Nephron (organoid): ENCODE results near the gene LRP1.

Source experiments
- H3K27ac Mint-ChIP-seq, 3 experiments: 2 replicates each; pipeline ENCODE4 v1.8.0; 2020; ENCODE audit warnings: mixed read lengths in 3 of 3, mild to moderate bottlenecking in 2 of 3, moderate library complexity in 1 of 3
- H3K27me3 Mint-ChIP-seq: 2 replicates; pipeline ENCODE4 v1.8.0; 2021; ENCODE audit warnings: low read depth, mild to moderate bottlenecking, moderate library complexity, mixed read lengths
- H3K36me3 Mint-ChIP-seq: 2 replicates; pipeline ENCODE4 v1.8.0; 2020; ENCODE audit warnings: low read depth, mixed read lengths
- H3K4me1 Mint-ChIP-seq: 2 replicates; pipeline ENCODE4 v1.8.0; 2020; ENCODE audit warnings: mixed read lengths
- H3K4me3 Mint-ChIP-seq, 3 experiments: 2 replicates each; pipeline ENCODE4 v1.8.0; 2020; ENCODE audit warnings: mild to moderate bottlenecking in 3 of 3, mixed read lengths in 3 of 3, moderate library complexity in 2 of 3
- H3K9me3 Mint-ChIP-seq: 2 replicates; pipeline ENCODE4 v1.8.0; 2020; ENCODE audit warnings: mixed read lengths
- TF ChIP-seq, protein P1 (sequence below), 3 experiments: fragments of 200-600 bp; sonication (generic); IDR thresholded peaks; one replicate each; pipeline ENCODE4 v1.5.0; 2021; ENCODE audit warnings: antibody characterized with exemption in 3 of 3; ENCODE audit not compliant: unreplicated experiment in 3 of 3

The LRP1 gene

DNA sequence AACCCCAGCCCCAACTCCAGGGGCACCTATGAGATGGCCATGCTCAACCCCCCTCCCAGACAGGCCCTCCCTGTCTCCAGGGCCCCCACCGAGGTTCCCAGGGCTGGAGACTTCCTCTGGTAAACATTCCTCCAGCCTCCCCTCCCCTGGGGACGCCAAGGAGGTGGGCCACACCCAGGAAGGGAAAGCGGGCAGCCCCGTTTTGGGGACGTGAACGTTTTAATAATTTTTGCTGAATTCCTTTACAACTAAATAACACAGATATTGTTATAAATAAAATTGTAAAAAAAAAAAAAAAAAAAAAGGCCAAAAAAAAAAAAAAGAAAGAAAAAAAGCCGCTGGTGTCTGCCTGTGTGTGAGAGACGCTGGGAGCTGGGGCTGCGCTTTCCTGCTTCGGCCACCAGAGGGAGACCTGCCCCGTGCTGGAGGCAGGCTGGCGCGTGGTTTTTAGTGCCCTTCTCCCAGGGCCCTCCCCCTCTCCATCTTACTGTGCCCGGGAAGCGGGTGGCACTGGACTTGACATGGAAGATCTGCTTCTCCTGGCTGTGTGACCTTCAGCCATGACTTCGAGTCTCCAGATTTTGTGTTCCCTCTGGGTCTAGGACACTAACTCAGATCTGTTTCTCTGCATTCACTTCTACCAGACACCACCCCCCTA lies 84.9 kb downstream of the LRP1 start:
- peak overlapping the region in 1 of 3 experiments; percentile 35 for H3K4me3 Mint-ChIP-seq
- H3K36me3 Mint-ChIP-seq, result peaks cover 11% of the 10 kb centered on the region
- H3K27me3 Mint-ChIP-seq, result peaks cover 45% of the 10 kb centered on the region
- peak overlapping the region in 1 of 3 experiments; percentile 50 for H3K27ac Mint-ChIP-seq
- H3K9me3 Mint-ChIP-seq, result no peaks in the 10 kb centered on the region
- peaks cover 37% of the 10 kb centered on the region for H3K4me1 Mint-ChIP-seq
- TF ChIP-seq, protein P1, sequence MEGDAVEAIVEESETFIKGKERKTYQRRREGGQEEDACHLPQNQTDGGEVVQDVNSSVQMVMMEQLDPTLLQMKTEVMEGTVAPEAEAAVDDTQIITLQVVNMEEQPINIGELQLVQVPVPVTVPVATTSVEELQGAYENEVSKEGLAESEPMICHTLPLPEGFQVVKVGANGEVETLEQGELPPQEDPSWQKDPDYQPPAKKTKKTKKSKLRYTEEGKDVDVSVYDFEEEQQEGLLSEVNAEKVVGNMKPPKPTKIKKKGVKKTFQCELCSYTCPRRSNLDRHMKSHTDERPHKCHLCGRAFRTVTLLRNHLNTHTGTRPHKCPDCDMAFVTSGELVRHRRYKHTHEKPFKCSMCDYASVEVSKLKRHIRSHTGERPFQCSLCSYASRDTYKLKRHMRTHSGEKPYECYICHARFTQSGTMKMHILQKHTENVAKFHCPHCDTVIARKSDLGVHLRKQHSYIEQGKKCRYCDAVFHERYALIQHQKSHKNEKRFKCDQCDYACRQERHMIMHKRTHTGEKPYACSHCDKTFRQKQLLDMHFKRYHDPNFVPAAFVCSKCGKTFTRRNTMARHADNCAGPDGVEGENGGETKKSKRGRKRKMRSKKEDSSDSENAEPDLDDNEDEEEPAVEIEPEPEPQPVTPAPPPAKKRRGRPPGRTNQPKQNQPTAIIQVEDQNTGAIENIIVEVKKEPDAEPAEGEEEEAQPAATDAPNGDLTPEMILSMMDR (IDR thresholded peaks at IDR 0.05; ENCODE audit: unreplicated experiment in 3 of 3), result peak; percentile 92 to 93 (median 92)

DNA sequence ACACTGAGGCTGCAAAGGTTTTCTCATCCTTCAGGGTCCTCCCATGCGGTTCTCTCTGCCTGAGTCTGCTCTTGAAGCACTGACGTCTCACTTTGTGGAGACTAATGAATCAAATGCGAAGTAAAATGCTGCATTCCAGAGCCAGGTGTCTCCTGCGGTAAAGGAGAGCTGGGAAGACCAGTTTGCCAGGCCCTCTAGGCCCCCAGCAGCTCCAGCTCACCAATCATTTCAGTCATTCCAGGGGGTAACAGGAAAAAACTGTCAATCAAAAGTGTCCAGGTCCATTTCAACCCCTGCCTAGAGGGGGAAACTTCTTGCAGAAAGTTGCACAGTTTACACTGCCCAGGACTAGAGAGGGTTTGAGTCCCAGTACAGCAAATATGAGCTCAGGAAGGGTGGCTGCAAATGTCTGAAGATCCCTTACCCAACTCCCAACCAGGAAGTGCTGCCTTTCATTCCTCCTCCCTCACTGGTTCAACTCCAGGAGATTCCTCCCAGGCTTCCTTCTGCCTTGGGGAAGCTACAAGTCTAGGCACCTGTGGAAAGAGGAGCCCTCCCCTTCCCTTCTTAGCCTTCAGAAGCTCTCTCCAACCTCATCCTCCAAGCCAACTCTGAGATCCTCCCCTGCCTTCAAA lies 85.6 kb downstream of the LRP1 start:
- peaks cover 44% of the 10 kb centered on the region for H3K4me1 Mint-ChIP-seq

DNA sequence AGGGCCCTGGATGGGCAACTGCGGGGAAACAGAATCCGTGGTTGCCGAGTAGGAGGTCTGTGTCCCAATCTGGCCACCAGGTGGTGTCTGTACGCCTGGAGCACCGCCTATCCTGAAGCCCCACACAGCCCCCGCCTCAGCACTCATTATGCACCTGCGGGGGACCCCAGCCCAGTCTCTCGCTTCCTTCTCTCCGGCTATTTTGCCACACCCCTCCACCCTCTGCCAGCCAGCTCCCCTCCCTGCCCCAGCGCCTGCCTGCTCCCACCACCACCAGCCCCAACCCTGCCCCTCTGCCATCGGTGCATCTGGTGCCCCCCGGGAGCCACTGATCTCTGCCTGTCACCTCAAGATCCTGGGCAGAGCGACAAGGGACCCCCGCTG lies 86.1 kb downstream of the LRP1 start:
- TF ChIP-seq, protein P1 (IDR thresholded peaks at IDR 0.05; ENCODE audit: unreplicated experiment in 3 of 3), result peak; percentile 73 to 80 (median 78)
- H3K4me1 Mint-ChIP-seq, result peaks cover 49% of the 10 kb centered on the region
- peaks cover 7% of the 10 kb centered on the region for H3K36me3 Mint-ChIP-seq

More for the DNA sequence above, 85.6 kb downstream of the LRP1 start:
- H3K4me3 Mint-ChIP-seq, result peak overlapping the region in 2 of 3 experiments; percentile 80
- H3K9me3 Mint-ChIP-seq, result no peaks in the 10 kb centered on the region
- no peak overlapping the region for H3K27ac Mint-ChIP-seq
- TF ChIP-seq, protein P1 (IDR thresholded peaks at IDR 0.05; ENCODE audit: unreplicated experiment in 3 of 3), result no peak
- H3K36me3 Mint-ChIP-seq, result peaks cover 11% of the 10 kb centered on the region
- peaks cover 52% of the 10 kb centered on the region for H3K27me3 Mint-ChIP-seq

DNA sequence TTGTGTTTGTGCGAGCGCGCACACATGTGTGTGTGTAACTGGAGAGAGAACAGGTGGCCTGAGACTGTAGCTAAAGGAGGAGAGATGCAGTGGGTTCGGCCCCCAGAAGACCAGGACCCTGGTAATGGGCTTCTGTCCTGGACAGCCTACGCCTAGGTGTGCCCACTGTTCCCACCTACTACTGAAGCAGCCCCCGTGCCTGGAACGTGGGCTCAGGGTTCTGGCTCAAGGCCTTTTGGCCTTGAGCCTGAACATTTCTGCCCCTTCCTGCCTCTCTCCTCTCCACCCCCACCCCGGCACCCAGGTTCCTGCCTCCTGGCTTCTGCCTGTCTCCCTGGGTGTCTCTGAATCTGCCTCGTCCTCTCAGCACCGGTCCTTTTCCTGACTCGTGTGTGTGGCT lies 86.8 kb downstream of the LRP1 start:
- Mint-ChIP-seq H3K4me1 (peaks cover 55% of the 10 kb centered on the region), H3K4me3 (peak overlapping the region; percentile 76 to 82 (median 80)), H3K27me3 (peaks cover 62% of the 10 kb centered on the region), H3K36me3 (peaks cover 3% of the 10 kb centered on the region), H3K9me3 (no peaks in the 10 kb centered on the region), H3K27ac (peak overlapping the region in 1 of 3 experiments; percentile 69)
- TF ChIP-seq, protein P1 (IDR thresholded peaks at IDR 0.05; ENCODE audit: unreplicated experiment in 3 of 3), result no peak

More for the DNA sequence above, 86.1 kb downstream of the LRP1 start:
- Mint-ChIP-seq H3K27me3 (peaks cover 57% of the 10 kb centered on the region), H3K27ac (no peak overlapping the region), H3K4me3 (peak overlapping the region; percentile 74 to 80 (median 80)), H3K9me3 (no peaks in the 10 kb centered on the region)

DNA sequence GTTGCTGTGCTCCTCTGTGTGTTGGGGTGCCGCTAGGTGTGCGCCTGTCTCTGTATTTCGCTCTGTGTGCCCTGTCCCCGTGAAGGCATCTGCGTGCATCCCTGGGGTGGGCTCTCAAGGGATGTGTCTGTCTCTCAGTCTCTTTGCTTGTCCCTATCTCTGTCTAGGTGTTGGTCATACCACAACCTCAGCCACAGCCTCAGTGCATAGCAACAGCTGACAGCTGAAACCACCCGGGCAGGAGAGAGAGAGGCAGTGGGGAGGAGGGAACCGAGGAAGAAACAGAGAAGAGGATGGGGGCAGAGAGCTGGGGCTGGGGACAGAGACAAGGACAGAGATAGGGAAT lies 87.4 kb downstream of the LRP1 start:
- H3K27me3 Mint-ChIP-seq, result peaks cover 65% of the 10 kb centered on the region
- H3K36me3 Mint-ChIP-seq, result no peaks in the 10 kb centered on the region
- no peaks in the 10 kb centered on the region for H3K9me3 Mint-ChIP-seq
- no peak overlapping the region for H3K27ac Mint-ChIP-seq
- H3K4me3 Mint-ChIP-seq, result peak overlapping the region; percentile 71 to 82 (median 80)
- H3K4me1 Mint-ChIP-seq, result peaks cover 56% of the 10 kb centered on the region
- TF ChIP-seq, protein P1 (IDR thresholded peaks at IDR 0.05; ENCODE audit: unreplicated experiment in 3 of 3), result no peak
